HAP-1 (cell line): ENCODE data around the gene TMEFF2.
A peak's percentile ranks its signal among the peaks of the same experiment; 100 is the strongest.
"Not testable (repeated sequence)": the region's sequence is repeated elsewhere in the genome, so short reads cannot be mapped to it uniquely, and the experiment has no call there.

Source experiments
- DNase-seq, 2 experiments: peaks; one replicate each; pipeline ENCODE4 v3.0.0-alpha.2; 2016 to 2020; ENCODE audit warnings: low spot score in 2 of 2
- H3K27me3 ChIP-seq: fragments of 250-450 bp; sonication (Bioruptor Pico); 2 replicates; pipeline ENCODE4 v1.5.1; 2020; ENCODE audit warnings: low read depth, mild to moderate bottlenecking, moderate library complexity
- H3K36me3 ChIP-seq: fragments of 250-450 bp; sonication (Bioruptor Pico); replicated peaks from 2 replicates; pipeline ENCODE4 v1.5.1; 2020; ENCODE audit warnings: mild to moderate bottlenecking
- H3K4me1 ChIP-seq: fragments of 250-450 bp; sonication (Bioruptor Pico); 2 replicates; pipeline ENCODE4 v1.5.1; 2020; ENCODE audit warnings: mild to moderate bottlenecking
- H3K4me3 ChIP-seq: fragments of 250-450 bp; sonication (Bioruptor Pico); 2 replicates; pipeline ENCODE4 v1.5.1; 2020; ENCODE audit warnings: mild to moderate bottlenecking, moderate library complexity
- H3K9me3 ChIP-seq: fragments of 250-450 bp; sonication (Bioruptor Pico); 2 replicates; pipeline ENCODE4 v1.5.1; 2020; ENCODE audit warnings: mild to moderate bottlenecking, moderate library complexity
- in situ Hi-C: fragments of 300-500 bp; cut with MboI; formaldehyde crosslinking; loops from 3 replicates; pipeline ENCODE4 v1.14.3; 2020; ENCODE audit warnings: low sequenced_read_pairs, inconsistent platforms, mixed read lengths

Gene TMEFF2

GRCh38 chr2:192098814-192099491, 95.8 kb downstream of the TMEFF2 start:
- no peaks in the 10 kb centered on the region for H3K9me3 ChIP-seq

GRCh38 chr2:192091476-192091875, 103.3 kb downstream of the TMEFF2 start:
- Histone ChIP-seq H3K4me1 (peaks cover 3% of the 10 kb centered on the region), H3K36me3 (no peaks in the 10 kb centered on the region), H3K4me3 (no peak overlapping the region), H3K9me3 (no peaks in the 10 kb centered on the region), H3K27me3 (no peaks in the 10 kb centered on the region)
- in situ Hi-C loops, result no loop called here
- DNase-seq, result peak in 1 of 2 experiments; percentile 8

More at GRCh38 chr2:192098814-192099491, 95.8 kb downstream of the TMEFF2 start:
- Histone ChIP-seq H3K4me3 (no peak overlapping the region), H3K4me1 (no peaks in the 10 kb centered on the region), H3K27me3 (no peaks in the 10 kb centered on the region), H3K36me3 (no peaks in the 10 kb centered on the region)
- in situ Hi-C loops, result no loop called here
- no peak for DNase-seq

GRCh38 chr2:192090911-192091310, 103.8 kb downstream of the TMEFF2 start:
- H3K4me1 ChIP-seq, result peaks cover 3% of the 10 kb centered on the region
- H3K9me3 ChIP-seq, result no peaks in the 10 kb centered on the region
- in situ Hi-C loops, result no loop called here
- no peak overlapping the region for H3K4me3 ChIP-seq
- no peaks in the 10 kb centered on the region for H3K36me3 ChIP-seq
- DNase-seq, result peak in 1 of 2 experiments; percentile 9
- H3K27me3 ChIP-seq, result no peaks in the 10 kb centered on the region

GRCh38 chr2:192087398-192087958, 107.3 kb downstream of the TMEFF2 start:
- Histone ChIP-seq H3K36me3 (no peaks in the 10 kb centered on the region), H3K4me3 (no peak overlapping the region), H3K27me3 (no peaks in the 10 kb centered on the region), H3K9me3 (no peaks in the 10 kb centered on the region), H3K4me1 (peaks cover 9% of the 10 kb centered on the region)
- no peak for DNase-seq
- in situ Hi-C loops, result no loop called here

- Histone ChIP-seq H3K36me3 (no peaks in the 10 kb centered on the region), H3K9me3 (no peaks in the 10 kb centered on the region)
- in situ Hi-C loops, result no loop called here
These were observed 112.6 kb downstream of the TMEFF2 start for GRCh38 chr2:192082121-192082520.

GRCh38 chr2:192080096-192080495, 114.6 kb downstream of the TMEFF2 start:
- H3K4me3 ChIP-seq, in situ Hi-C loops, H3K27me3 ChIP-seq, H3K36me3 ChIP-seq, H3K9me3 ChIP-seq, DNase-seq, H3K4me1 ChIP-seq: not testable (repeated sequence)

More at GRCh38 chr2:192082121-192082520, 112.6 kb downstream of the TMEFF2 start:
- no peak for DNase-seq
- Histone ChIP-seq H3K4me3 (no peak overlapping the region), H3K27me3 (no peaks in the 10 kb centered on the region), H3K4me1 (peaks cover 6% of the 10 kb centered on the region; the same call in 1 of the 2 replicates)

- H3K36me3 ChIP-seq, result no peaks in the 10 kb centered on the region
- no peak for DNase-seq
- H3K4me3 ChIP-seq, result no peak overlapping the region
- no peaks in the 10 kb centered on the region for H3K9me3 ChIP-seq
- no peaks in the 10 kb centered on the region for H3K4me1 ChIP-seq
- no peaks in the 10 kb centered on the region for H3K27me3 ChIP-seq
- in situ Hi-C loops, result no loop called here
These were observed 120.9 kb downstream of the TMEFF2 start for GRCh38 chr2:192073878-192074277.

GRCh38 chr2:192072778-192073177, 122.0 kb downstream of the TMEFF2 start:
- Histone ChIP-seq H3K27me3 (no peaks in the 10 kb centered on the region), H3K4me3 (no peak overlapping the region), H3K36me3 (no peaks in the 10 kb centered on the region), H3K9me3 (no peaks in the 10 kb centered on the region), H3K4me1 (no peaks in the 10 kb centered on the region)
- in situ Hi-C loops, result no loop called here
- no peak for DNase-seq

- in situ Hi-C loops, result no loop called here
- Histone ChIP-seq H3K9me3 (no peaks in the 10 kb centered on the region), H3K36me3 (no peaks in the 10 kb centered on the region), H3K27me3 (no peaks in the 10 kb centered on the region), H3K4me3 (no peak overlapping the region), H3K4me1 (no peaks in the 10 kb centered on the region)
- no peak for DNase-seq
These were observed 122.5 kb downstream of the TMEFF2 start for GRCh38 chr2:192072261-192072660.

- H3K4me1 ChIP-seq, result no peaks in the 10 kb centered on the region
- H3K4me3 ChIP-seq, result no peak overlapping the region
- H3K27me3 ChIP-seq, result no peaks in the 10 kb centered on the region
- H3K36me3 ChIP-seq, result no peaks in the 10 kb centered on the region
- in situ Hi-C loops, result no loop called here
- H3K9me3 ChIP-seq, result no peaks in the 10 kb centered on the region
- no peak for DNase-seq
These were observed 124.6 kb downstream of the TMEFF2 start for GRCh38 chr2:192070099-192070498.

GRCh38 chr2:192069417-192069816, 125.3 kb downstream of the TMEFF2 start:
- in situ Hi-C loops, result no loop called here
- H3K4me3 ChIP-seq, result no peak overlapping the region
- no peaks in the 10 kb centered on the region for H3K9me3 ChIP-seq
- DNase-seq, result no peak
- no peaks in the 10 kb centered on the region for H3K36me3 ChIP-seq
- no peaks in the 10 kb centered on the region for H3K27me3 ChIP-seq
- no peaks in the 10 kb centered on the region for H3K4me1 ChIP-seq

- no peaks in the 10 kb centered on the region for H3K36me3 ChIP-seq
- DNase-seq, result no peak
- in situ Hi-C loops, result no loop called here
- no peak overlapping the region for H3K4me3 ChIP-seq
- no peaks in the 10 kb centered on the region for H3K4me1 ChIP-seq
- no peaks in the 10 kb centered on the region for H3K27me3 ChIP-seq
- H3K9me3 ChIP-seq, result no peaks in the 10 kb centered on the region
These were observed 125.8 kb downstream of the TMEFF2 start for GRCh38 chr2:192068966-192069365.

GRCh38 chr2:192067631-192068030, 127.1 kb downstream of the TMEFF2 start:
- in situ Hi-C loops, result no loop called here
- H3K4me3 ChIP-seq, result no peak overlapping the region
- no peaks in the 10 kb centered on the region for H3K36me3 ChIP-seq
- no peak for DNase-seq
- H3K4me1 ChIP-seq, result no peaks in the 10 kb centered on the region
- H3K9me3 ChIP-seq, result no peaks in the 10 kb centered on the region
- no peaks in the 10 kb centered on the region for H3K27me3 ChIP-seq

- Histone ChIP-seq H3K27me3 (no peaks in the 10 kb centered on the region), H3K9me3 (no peaks in the 10 kb centered on the region), H3K36me3 (no peaks in the 10 kb centered on the region), H3K4me3 (no peak overlapping the region), H3K4me1 (no peaks in the 10 kb centered on the region)
- in situ Hi-C loops, result no loop called here
- no peak for DNase-seq
These were observed 130.3 kb downstream of the TMEFF2 start for GRCh38 chr2:192064459-192064858.
